Measurements from ENCODE around the gene HAO2.

The HAO2 gene

DNA sequence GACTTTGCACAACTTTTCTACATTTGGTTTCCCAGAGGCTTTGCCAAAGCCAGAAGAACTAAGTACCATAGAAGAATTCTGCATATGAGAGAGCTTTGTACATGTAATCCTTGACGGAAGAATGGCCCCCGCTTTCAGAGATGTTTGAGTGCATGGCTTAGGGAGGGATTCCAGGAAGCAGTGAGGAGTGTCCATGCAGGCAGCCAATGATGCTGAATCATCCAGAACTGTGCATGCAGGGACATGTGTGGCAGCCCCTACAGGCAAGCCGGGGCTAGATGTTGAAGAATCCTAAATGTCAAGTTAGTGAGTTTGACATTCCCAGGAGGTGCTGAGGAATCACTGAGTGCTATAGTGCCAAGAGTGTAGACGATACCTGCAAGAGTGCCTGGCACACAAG is 9.9 kb upstream of the HAO2 start:
- Histone ChIP-seq H3K9me3 (ENCODE audit: low read length) (no peaks in the 10 kb centered on the region), H3K4me3 (ENCODE audit: low read length) (no peak overlapping the region)

GRCh38 chr1:119359730-119360129 is 8.9 kb upstream of the HAO2 start:
- Histone ChIP-seq H3K27me3 (ENCODE audit: insufficient read depth, low read length) (no peaks in the 10 kb centered on the region), H3K4me1 (ENCODE audit: insufficient read depth, low read length) (no peaks in the 10 kb centered on the region), H3K4me3 (ENCODE audit: low read length) (no peak overlapping the region), H3K9me3 (ENCODE audit: low read length) (no peaks in the 10 kb centered on the region), H2AFZ (ENCODE audit: low read depth, low read length) (no peak overlapping the region), H3K36me3 (ENCODE audit: insufficient read depth, low read length) (no peaks in the 10 kb centered on the region)

More for the DNA sequence above, 9.9 kb upstream of the HAO2 start:
- H2AFZ ChIP-seq (ENCODE audit: low read depth, low read length): no peak overlapping the region
- H3K27me3 ChIP-seq (ENCODE audit: insufficient read depth, low read length): no peaks in the 10 kb centered on the region
- H3K4me1 ChIP-seq (ENCODE audit: insufficient read depth, low read length): no peaks in the 10 kb centered on the region
- H3K36me3 ChIP-seq (ENCODE audit: insufficient read depth, low read length): no peaks in the 10 kb centered on the region

DNA sequence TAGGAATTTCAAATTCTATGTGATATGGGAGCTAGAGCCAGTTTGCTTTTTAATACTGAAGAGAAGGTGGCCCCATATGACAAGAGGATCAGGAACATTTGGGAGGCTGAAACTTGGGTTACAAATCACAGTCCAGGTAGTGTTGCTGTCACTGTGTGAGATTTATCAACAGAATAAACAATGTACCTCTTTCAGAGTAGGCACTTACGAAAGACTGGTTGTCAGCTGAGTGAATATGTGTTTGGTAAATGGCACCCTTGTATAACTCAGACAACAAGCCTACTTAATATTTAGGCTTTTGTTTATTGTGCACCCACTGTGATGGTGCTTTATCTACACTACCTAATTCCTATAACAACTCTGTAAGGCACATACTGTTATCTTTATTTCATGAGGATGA is 7.4 kb upstream of the HAO2 start:
- H3K4me1 ChIP-seq (ENCODE audit: insufficient read depth, low read length): no peaks in the 10 kb centered on the region
- H3K36me3 ChIP-seq (ENCODE audit: insufficient read depth, low read length): no peaks in the 10 kb centered on the region
- H3K4me3 ChIP-seq (ENCODE audit: low read length): no peak overlapping the region
- no peaks in the 10 kb centered on the region for H3K9me3 ChIP-seq (ENCODE audit: low read length)
- no peak overlapping the region for H2AFZ ChIP-seq (ENCODE audit: low read depth, low read length)
- H3K27me3 ChIP-seq (ENCODE audit: insufficient read depth, low read length): no peaks in the 10 kb centered on the region

DNA sequence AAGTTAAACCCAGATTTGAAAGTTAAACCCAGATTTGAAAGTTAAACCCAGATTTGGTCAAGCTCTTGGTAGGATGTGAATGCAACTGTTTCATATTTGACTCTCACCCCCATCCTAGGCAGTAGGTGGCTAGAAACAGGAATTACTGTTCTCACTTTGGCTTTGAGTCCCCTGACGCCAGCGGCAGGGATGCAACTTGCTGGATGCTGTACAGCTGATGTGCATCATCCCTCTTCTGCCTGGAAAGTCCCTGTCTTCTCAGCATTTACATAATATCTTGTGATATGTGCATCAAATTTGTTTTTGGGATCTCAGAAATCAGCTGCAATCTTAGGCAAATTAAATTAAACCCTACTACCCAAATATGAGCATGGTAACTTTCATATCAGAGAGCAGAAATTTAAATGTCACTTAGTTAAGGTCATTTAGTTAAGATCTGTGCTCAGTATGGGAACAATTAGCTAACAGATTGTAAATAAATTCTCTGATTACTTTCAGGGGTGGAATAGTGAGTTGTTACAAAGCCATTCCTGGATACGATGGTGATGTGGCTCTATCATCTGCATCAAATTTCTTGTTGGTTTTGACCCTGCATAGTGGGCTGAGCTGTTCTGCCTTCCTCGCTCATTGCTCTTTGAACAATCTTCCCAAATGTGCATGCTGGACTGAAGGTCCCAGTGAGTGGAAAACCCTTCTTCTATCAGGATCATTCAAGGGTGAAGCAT is 6.8 kb upstream of the HAO2 start:
- H3K36me3 ChIP-seq (ENCODE audit: insufficient read depth, low read length): no peaks in the 10 kb centered on the region
- H3K9me3 ChIP-seq (ENCODE audit: low read length): no peaks in the 10 kb centered on the region
- H3K4me1 ChIP-seq (ENCODE audit: insufficient read depth, low read length): no peaks in the 10 kb centered on the region
- no peaks in the 10 kb centered on the region for H3K27me3 ChIP-seq (ENCODE audit: insufficient read depth, low read length)
- no peak overlapping the region for H2AFZ ChIP-seq (ENCODE audit: low read depth, low read length)
- H3K4me3 ChIP-seq (ENCODE audit: low read length): no peak overlapping the region

DNA sequence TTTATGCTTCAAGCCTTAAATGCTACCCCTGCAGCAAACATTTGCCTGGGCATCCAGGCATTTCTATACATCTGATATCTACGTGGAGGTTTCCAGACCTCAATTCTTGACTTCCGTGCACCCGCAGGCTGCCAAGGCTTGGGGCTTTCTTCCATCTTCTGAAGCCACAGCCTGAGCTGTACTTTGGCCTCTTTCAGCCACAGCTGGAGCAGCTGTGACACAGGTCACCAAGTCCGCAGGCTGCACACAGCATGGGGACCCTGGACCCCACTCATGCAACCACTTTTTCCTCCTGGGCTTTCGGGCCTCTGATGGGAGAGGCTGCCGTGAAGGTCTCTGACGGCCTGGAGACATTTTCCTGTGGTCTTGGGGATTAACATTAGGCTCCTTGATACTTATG is 5.4 kb upstream of the HAO2 start:
- H3K4me3 ChIP-seq (ENCODE audit: low read length): no peak overlapping the region
- H2AFZ ChIP-seq (ENCODE audit: low read depth, low read length): no peak overlapping the region
- no peaks in the 10 kb centered on the region for H3K36me3 ChIP-seq (ENCODE audit: insufficient read depth, low read length)
- no peaks in the 10 kb centered on the region for H3K27me3 ChIP-seq (ENCODE audit: insufficient read depth, low read length)
- no peaks in the 10 kb centered on the region for H3K4me1 ChIP-seq (ENCODE audit: insufficient read depth, low read length)
- no peaks in the 10 kb centered on the region for H3K9me3 ChIP-seq (ENCODE audit: low read length)

- H3K9me3 ChIP-seq (ENCODE audit: low read length): no peaks in the 10 kb centered on the region
- H3K4me1 ChIP-seq (ENCODE audit: insufficient read depth, low read length): no peaks in the 10 kb centered on the region
- H2AFZ ChIP-seq (ENCODE audit: low read depth, low read length): no peak overlapping the region
- H3K4me3 ChIP-seq (ENCODE audit: low read length): no peak overlapping the region
- H3K27me3 ChIP-seq (ENCODE audit: insufficient read depth, low read length): no peaks in the 10 kb centered on the region
- no peaks in the 10 kb centered on the region for H3K36me3 ChIP-seq (ENCODE audit: insufficient read depth, low read length)
These were observed 3.9 kb upstream of the HAO2 start for GRCh38 chr1:119364640-119365039.

DNA sequence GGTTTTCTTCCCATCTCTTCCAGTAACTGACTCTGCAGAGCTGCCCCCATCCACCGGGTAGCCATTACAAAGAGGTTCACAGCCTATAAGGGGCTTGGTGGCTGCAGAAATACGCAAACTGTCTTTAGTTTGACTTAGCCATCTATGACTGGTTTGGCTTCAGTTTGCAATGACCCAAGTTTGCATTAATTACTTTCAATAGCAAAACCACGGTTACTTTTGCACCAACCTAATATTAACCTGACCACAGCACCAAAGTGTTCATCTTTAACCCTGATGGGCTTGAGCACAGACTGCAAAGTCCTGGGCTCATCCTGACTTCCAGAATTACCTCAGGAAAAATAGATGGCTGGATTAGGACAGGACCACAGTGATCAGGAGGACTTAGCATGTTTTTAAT is 2.2 kb upstream of the HAO2 start:
- Histone ChIP-seq H3K9me3 (ENCODE audit: low read length) (no peaks in the 10 kb centered on the region), H2AFZ (ENCODE audit: low read depth, low read length) (no peak overlapping the region), H3K27me3 (ENCODE audit: insufficient read depth, low read length) (no peaks in the 10 kb centered on the region), H3K36me3 (ENCODE audit: insufficient read depth, low read length) (no peaks in the 10 kb centered on the region), H3K4me3 (ENCODE audit: low read length) (no peak overlapping the region), H3K4me1 (ENCODE audit: insufficient read depth, low read length) (no peaks in the 10 kb centered on the region)

DNA sequence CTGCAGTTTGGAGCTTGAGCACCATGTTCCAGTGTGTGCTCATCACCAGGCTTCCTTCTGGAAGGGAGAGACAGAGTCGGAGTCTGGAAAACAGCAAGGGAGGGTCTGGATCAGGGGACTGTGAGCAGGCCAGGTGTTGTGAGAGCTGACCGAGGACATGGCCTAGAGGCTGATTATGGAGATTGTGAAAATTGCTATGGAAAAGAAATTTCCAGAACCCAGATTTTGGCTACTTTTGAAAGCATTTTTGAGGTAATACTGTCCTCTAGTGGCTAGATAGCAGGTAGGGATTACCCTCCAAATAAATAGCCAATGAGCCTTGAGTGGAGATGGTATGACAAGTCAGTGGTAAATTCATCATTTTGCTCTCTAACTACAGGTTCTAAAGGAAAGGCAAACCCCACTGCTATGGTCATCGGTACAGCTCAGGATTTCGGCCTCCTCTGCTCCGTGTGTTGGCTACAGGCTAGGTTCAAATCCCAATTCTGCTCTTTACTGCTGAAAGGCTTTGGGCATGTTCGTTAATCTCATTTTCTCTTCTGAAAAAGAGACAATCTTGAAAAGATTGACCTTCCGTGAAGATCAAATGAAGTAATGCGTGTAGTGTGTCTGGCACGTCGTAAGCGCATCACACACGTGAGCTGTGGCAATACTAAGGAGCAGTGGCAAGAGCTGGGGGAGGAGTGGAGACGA is 1.0 kb upstream of the HAO2 start:
- no peaks in the 10 kb centered on the region for H3K36me3 ChIP-seq (ENCODE audit: insufficient read depth, low read length)
- H3K4me1 ChIP-seq (ENCODE audit: insufficient read depth, low read length): no peaks in the 10 kb centered on the region
- no peak overlapping the region for H2AFZ ChIP-seq (ENCODE audit: low read depth, low read length)
- no peak overlapping the region for H3K4me3 ChIP-seq (ENCODE audit: low read length)
- no peaks in the 10 kb centered on the region for H3K27me3 ChIP-seq (ENCODE audit: insufficient read depth, low read length)
- no peaks in the 10 kb centered on the region for H3K9me3 ChIP-seq (ENCODE audit: low read length)

DNA sequence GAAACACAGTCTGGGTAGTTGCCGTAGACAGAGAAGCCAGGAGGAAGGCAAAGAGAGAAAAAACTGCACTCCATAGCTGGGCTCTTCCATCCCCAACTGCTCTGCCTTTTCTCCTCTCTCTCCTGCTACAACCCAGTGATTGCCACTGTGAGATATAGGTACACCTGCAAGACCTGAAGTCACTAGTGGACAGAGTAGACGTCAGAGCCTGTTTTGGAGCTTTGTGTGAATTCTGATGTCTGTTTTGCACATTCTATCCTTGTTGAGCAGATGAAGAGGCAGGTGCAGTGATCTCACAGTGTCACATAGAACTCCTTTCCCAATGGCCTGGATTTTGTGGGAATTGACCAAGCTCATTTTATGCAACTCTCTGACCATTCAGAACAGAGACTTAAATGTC is 2.2 kb downstream of the HAO2 start:
- peaks cover 6% of the 10 kb centered on the region for H3K27me3 ChIP-seq (ENCODE audit: insufficient read depth, low read length)
- no peak overlapping the region for H3K4me3 ChIP-seq (ENCODE audit: low read length)
- no peak overlapping the region for H2AFZ ChIP-seq (ENCODE audit: low read depth, low read length)
- H3K9me3 ChIP-seq (ENCODE audit: low read length): no peaks in the 10 kb centered on the region
- H3K4me1 ChIP-seq (ENCODE audit: insufficient read depth, low read length): no peaks in the 10 kb centered on the region
- H3K36me3 ChIP-seq (ENCODE audit: insufficient read depth, low read length): no peaks in the 10 kb centered on the region

- Histone ChIP-seq H3K36me3 (ENCODE audit: insufficient read depth, low read length) (no peaks in the 10 kb centered on the region), H3K4me3 (ENCODE audit: low read length) (no peak overlapping the region), H3K4me1 (ENCODE audit: insufficient read depth, low read length) (no peaks in the 10 kb centered on the region), H3K9me3 (ENCODE audit: low read length) (peaks cover 2% of the 10 kb centered on the region), H3K27me3 (ENCODE audit: insufficient read depth, low read length) (peaks cover 6% of the 10 kb centered on the region), H2AFZ (ENCODE audit: low read depth, low read length) (no peak overlapping the region)
These were observed 3.2 kb downstream of the HAO2 start for GRCh38 chr1:119371815-119372214.

GRCh38 chr1:119372503-119373086 is 4.0 kb downstream of the HAO2 start:
- no peaks in the 10 kb centered on the region for H3K36me3 ChIP-seq (ENCODE audit: insufficient read depth, low read length)
- H3K4me1 ChIP-seq (ENCODE audit: insufficient read depth, low read length): no peaks in the 10 kb centered on the region
- no peak overlapping the region for H3K4me3 ChIP-seq (ENCODE audit: low read length)
- H3K9me3 ChIP-seq (ENCODE audit: low read length): peaks cover 2% of the 10 kb centered on the region
- peaks cover 6% of the 10 kb centered on the region for H3K27me3 ChIP-seq (ENCODE audit: insufficient read depth, low read length)
- H2AFZ ChIP-seq (ENCODE audit: low read depth, low read length): no peak overlapping the region

DNA sequence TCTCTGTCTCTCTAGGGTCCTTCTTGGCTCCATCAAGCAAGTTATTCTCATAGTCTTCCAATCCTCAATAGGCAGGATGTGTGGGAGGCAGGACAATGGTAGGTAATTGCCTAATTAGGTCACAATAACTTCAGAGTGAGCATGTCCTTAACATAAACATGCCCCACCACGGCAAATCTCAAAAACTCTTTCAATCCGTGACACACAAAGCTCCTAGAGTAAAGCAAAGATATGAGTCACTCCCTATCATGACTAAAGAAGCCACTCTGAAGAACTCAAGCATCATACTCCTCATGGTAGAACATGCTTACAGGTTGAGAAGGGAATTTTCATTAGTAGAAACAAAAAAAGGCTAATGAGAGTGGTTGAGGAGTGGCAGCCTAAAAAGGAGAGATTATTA is 4.9 kb downstream of the HAO2 start:
- Histone ChIP-seq H3K4me3 (ENCODE audit: low read length) (no peak overlapping the region), H3K27me3 (ENCODE audit: insufficient read depth, low read length) (peaks cover 6% of the 10 kb centered on the region), H3K36me3 (ENCODE audit: insufficient read depth, low read length) (no peaks in the 10 kb centered on the region), H3K4me1 (ENCODE audit: insufficient read depth, low read length) (no peaks in the 10 kb centered on the region), H3K9me3 (ENCODE audit: low read length) (peaks cover 2% of the 10 kb centered on the region), H2AFZ (ENCODE audit: low read depth, low read length) (no peak overlapping the region)

DNA sequence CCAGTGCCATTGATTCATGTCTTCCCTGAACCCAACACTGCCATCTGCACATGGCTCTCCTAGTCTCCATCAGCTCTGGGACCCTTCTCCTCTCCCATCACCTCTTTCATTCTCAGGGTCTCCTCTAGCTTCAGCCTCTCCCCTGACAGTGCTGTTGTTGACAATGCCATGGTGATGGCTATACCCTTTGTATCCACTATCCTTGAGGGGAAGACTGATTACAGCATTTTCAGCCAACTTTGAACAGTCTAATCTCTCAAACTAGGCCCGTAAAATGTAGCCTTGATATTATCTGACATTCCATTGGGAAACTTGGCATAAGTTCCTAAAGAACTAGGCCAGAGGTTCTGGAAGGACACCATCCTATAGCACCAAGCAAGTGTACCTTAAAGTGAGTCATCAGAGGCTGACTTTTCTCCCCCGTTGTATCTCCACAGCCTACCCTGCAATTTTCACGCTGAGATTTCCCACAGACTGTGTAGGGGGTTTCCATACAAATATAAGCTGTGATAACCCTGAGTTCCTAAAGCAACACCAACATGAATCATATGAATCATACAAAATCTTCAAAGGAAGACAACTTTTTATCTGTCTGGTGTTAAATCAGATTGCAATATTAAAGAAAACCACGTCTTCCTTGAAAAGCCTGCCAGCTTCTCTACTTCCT is 5.8 kb downstream of the HAO2 start:
- peaks cover 6% of the 10 kb centered on the region for H3K27me3 ChIP-seq (ENCODE audit: insufficient read depth, low read length)
- H3K36me3 ChIP-seq (ENCODE audit: insufficient read depth, low read length): no peaks in the 10 kb centered on the region
- H3K4me1 ChIP-seq (ENCODE audit: insufficient read depth, low read length): no peaks in the 10 kb centered on the region
- no peak overlapping the region for H2AFZ ChIP-seq (ENCODE audit: low read depth, low read length)
- H3K4me3 ChIP-seq (ENCODE audit: low read length): no peak overlapping the region
- H3K9me3 ChIP-seq (ENCODE audit: low read length): peaks cover 2% of the 10 kb centered on the region

Data from neuron (in vitro differentiated cells).